Caco-2 (cell line): ENCODE measurements around the gene HFM1. TPM values are rescaled to one million over a fixed set of nuclear protein-coding genes. Genes with fewer than 3 reads are reported as not detected.

Experiments used
- BruUV-seq: library from RNA; stranded (reverse); fragments of 400-500 nt; replicated peaks from 2 replicates; lab custom pipeline; 2021; lab: Mats Ljungman, UMichigan
- CTCF ChIA-PET: fragments of 300-600 bp; sonication (Branson Sonifier 250); formaldehyde crosslinking; loops from one replicate; lab custom pipeline; 2022; ENCODE audit warnings: antibody characterized with exemption; lab: Charles Lee
- POLR2A ChIA-PET: fragments of 300-600 bp; sonication (Branson Sonifier 250); formaldehyde crosslinking; loops from one replicate; lab custom pipeline; 2022; ENCODE audit warnings: antibody characterized with exemption; lab: Charles Lee
- DNase-seq, 2 experiments: peaks; one replicate each; pipeline versions ENCODE4 v3.0.0 to v3.0.0-alpha.2; 2020 to 2022
- H3K27me3 ChIP-seq: replicated peaks from 2 replicates; pipeline ENCODE4 v1.6.0; 2011; ENCODE audit warnings: low read length; ENCODE audit not compliant: control insufficient read depth, insufficient read depth
- H3K36me3 ChIP-seq: 2 replicates; pipeline ENCODE4 v1.5.1; 2011; ENCODE audit warnings: low read length; ENCODE audit not compliant: control insufficient read depth, insufficient read depth
- H3K4me1 ChIP-seq: fragments of 250-450 bp; sonication (Bioruptor Pico); 2 replicates; pipeline ENCODE4 v1.5.1; 2020; ENCODE audit warnings: mild to moderate bottlenecking
- H3K4me3 ChIP-seq: 2 replicates; pipeline ENCODE4 v1.5.1; 2011; ENCODE audit warnings: low read depth, mild to moderate bottlenecking, control low read depth, low read length
- H3K9me3 ChIP-seq: fragments of 250-450 bp; sonication (Bioruptor Pico); 2 replicates; pipeline ENCODE4 v1.5.1; 2020; ENCODE audit warnings: mild to moderate bottlenecking, moderate library complexity
- H3K27ac Mint-ChIP-seq: one replicate; pipeline ENCODE4 v1.8.0; 2022; ENCODE audit warnings: mixed read lengths; ENCODE audit not compliant: unreplicated experiment
- H3K27me3 Mint-ChIP-seq: one replicate; pipeline ENCODE4 v1.8.0; 2022; ENCODE audit warnings: mixed read lengths; ENCODE audit not compliant: insufficient read depth, unreplicated experiment
- H3K36me3 Mint-ChIP-seq: one replicate; pipeline ENCODE4 v1.8.0; 2022; ENCODE audit warnings: mild to moderate bottlenecking, mixed read lengths; ENCODE audit not compliant: insufficient read depth, unreplicated experiment
- H3K4me1 Mint-ChIP-seq: one replicate; pipeline ENCODE4 v1.8.0; 2022; ENCODE audit warnings: low read depth, mixed read lengths; ENCODE audit not compliant: unreplicated experiment
- H3K4me3 Mint-ChIP-seq: one replicate; pipeline ENCODE4 v1.8.0; 2022; ENCODE audit warnings: mild to moderate bottlenecking, moderate library complexity, mixed read lengths; ENCODE audit not compliant: unreplicated experiment
- H3K9me3 Mint-ChIP-seq: one replicate; pipeline ENCODE4 v1.8.0; 2022; ENCODE audit warnings: mixed read lengths; ENCODE audit not compliant: unreplicated experiment
- CTCF ChIP-seq, 2 experiments: fragments of 200-600 bp in 1 of 2; IDR thresholded peaks; 1 replicate in 1 of 2; 2 replicates in 1 of 2; pipeline versions ENCODE4 v1.5.1 to v1.8.0; 2011 to 2022; ENCODE audit warnings: antibody characterized with exemption in 1 of 2, control low read depth in 1 of 2, inconsistent platforms in 1 of 2, low read depth in 1 of 2, low read length in 1 of 2, mild to moderate bottlenecking in 1 of 2, moderate library complexity in 1 of 2; ENCODE audit not compliant: insufficient read depth in 1 of 2, severe bottlenecking in 1 of 2, unreplicated experiment in 1 of 2
- intact Hi-C: fragments of 100-400 bp; cut with micrococcal nuclease; formaldehyde crosslinking; loops from one replicate; pipeline ENCODE4 v1.10.0; 2022; ENCODE audit not compliant: unreplicated experiment
- total RNA-seq: library from RNA; stranded (reverse); gene quantifications from 2 replicates; pipeline ENCODE4 v1.2.3, GENCODE V29; 2022

The HFM1 gene
- total RNA-seq, 1 experiment from 2014 or later = 0.48 TPM

- H3K9me3 ChIP-seq = no peaks in the 10 kb centered on the region
- Mint-ChIP-seq H3K27me3 (peaks cover 7% of the 10 kb centered on the region), H3K4me3 (no peak overlapping the region), H3K27ac (no peak overlapping the region), H3K9me3 (no peaks in the 10 kb centered on the region), H3K4me1 (no peaks in the 10 kb centered on the region), H3K36me3 (no peaks in the 10 kb centered on the region)
- BruUV-seq = no TSS peak
- intact Hi-C loops = no loop called here
- no peak for DNase-seq
- no peak overlapping the region for H3K4me3 ChIP-seq
- no peaks in the 10 kb centered on the region for H3K4me1 ChIP-seq
- ChIA-PET POLR2A (no interaction called here), CTCF (no interaction called here)
- TF ChIP-seq CTCF (IDR thresholded peaks at IDR 0.05; ENCODE audit: insufficient read depth in 1 of 2, low read depth in 1 of 2, low read length in 1 of 2, severe bottlenecking in 1 of 2, unreplicated experiment in 1 of 2) = no peak
- H3K36me3 ChIP-seq = no peaks in the 10 kb centered on the region
- no peaks in the 10 kb centered on the region for H3K27me3 ChIP-seq
These were observed 90.0 kb downstream of the HFM1 start for GRCh38 chr1:91314643-91315042.

GRCh38 chr1:91311672-91312071, 93.0 kb downstream of the HFM1 start:
- Mint-ChIP-seq H3K36me3 (no peaks in the 10 kb centered on the region), H3K4me3 (no peak overlapping the region), H3K9me3 (no peaks in the 10 kb centered on the region), H3K27ac (no peak overlapping the region), H3K27me3 (peaks cover 5% of the 10 kb centered on the region), H3K4me1 (no peaks in the 10 kb centered on the region)
- H3K27me3 ChIP-seq = no peaks in the 10 kb centered on the region
- no peak overlapping the region for H3K4me3 ChIP-seq
- ChIA-PET POLR2A (no interaction called here), CTCF (no interaction called here)
- no peak for DNase-seq
- BruUV-seq = no TSS peak
- H3K36me3 ChIP-seq = no peaks in the 10 kb centered on the region
- intact Hi-C loops = no loop called here
- H3K9me3 ChIP-seq = no peaks in the 10 kb centered on the region
- H3K4me1 ChIP-seq = no peaks in the 10 kb centered on the region
- TF ChIP-seq CTCF (IDR thresholded peaks at IDR 0.05; ENCODE audit: insufficient read depth in 1 of 2, low read depth in 1 of 2, low read length in 1 of 2, severe bottlenecking in 1 of 2, unreplicated experiment in 1 of 2) = no peak

DNA sequence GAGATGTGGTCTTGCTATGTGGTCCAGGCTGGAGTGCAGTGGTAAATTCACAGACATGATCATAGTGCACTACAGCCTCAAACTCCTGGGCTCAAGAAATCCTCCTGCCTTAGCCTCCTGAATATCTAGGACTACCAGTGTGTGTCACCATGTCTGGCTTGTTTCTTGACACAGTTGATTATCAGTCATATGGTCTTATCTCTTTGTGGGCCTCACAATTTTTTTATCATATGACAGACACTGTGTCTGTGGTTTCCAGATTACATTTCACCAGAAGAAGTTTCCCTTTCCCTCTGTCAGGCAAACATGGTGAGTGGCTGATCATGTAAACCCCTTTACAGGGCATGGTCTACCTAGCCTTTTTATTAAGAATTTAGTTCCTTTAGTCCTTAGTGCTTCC, 96.1 kb downstream of the HFM1 start:
- no peak overlapping the region for H3K4me3 Mint-ChIP-seq
- no TSS peak for BruUV-seq
- POLR2A ChIA-PET = no interaction called here

More for the DNA sequence above, 96.1 kb downstream of the HFM1 start:
- CTCF ChIA-PET = no interaction called here
- no peak for DNase-seq
- intact Hi-C loops = no loop called here
- H3K9me3 ChIP-seq = no peaks in the 10 kb centered on the region
- H3K27ac Mint-ChIP-seq = no peak overlapping the region
- TF ChIP-seq CTCF (IDR thresholded peaks at IDR 0.05; ENCODE audit: insufficient read depth in 1 of 2, low read depth in 1 of 2, low read length in 1 of 2, severe bottlenecking in 1 of 2, unreplicated experiment in 1 of 2) = no peak
- H3K36me3 Mint-ChIP-seq = no peaks in the 10 kb centered on the region
- H3K27me3 ChIP-seq = no peaks in the 10 kb centered on the region
- no peaks in the 10 kb centered on the region for H3K4me1 ChIP-seq
- peaks cover 5% of the 10 kb centered on the region for H3K27me3 Mint-ChIP-seq
- no peaks in the 10 kb centered on the region for H3K36me3 ChIP-seq
- no peaks in the 10 kb centered on the region for H3K9me3 Mint-ChIP-seq
- H3K4me3 ChIP-seq = no peak overlapping the region
- H3K4me1 Mint-ChIP-seq = no peaks in the 10 kb centered on the region
